Measurements from ENCODE around the gene DAB2. TPM values are rescaled to one million over a fixed set of nuclear protein-coding genes. Genes with fewer than 3 reads are reported as not detected.

The DAB2 gene
- polyA plus RNA-seq, 1 donor from 2014 or later = 0.63 TPM

- TF ChIP-seq MXI1 (conservative IDR thresholded peaks at IDR 0.05; ENCODE audit: poor library complexity, severe bottlenecking) (no peak), RAD21 (conservative IDR thresholded peaks at IDR 0.05) (no peak)
Observed at GRCh38 chr5:39371367-39371635, 53.5 kb downstream of the DAB2 start (continued).

DNA sequence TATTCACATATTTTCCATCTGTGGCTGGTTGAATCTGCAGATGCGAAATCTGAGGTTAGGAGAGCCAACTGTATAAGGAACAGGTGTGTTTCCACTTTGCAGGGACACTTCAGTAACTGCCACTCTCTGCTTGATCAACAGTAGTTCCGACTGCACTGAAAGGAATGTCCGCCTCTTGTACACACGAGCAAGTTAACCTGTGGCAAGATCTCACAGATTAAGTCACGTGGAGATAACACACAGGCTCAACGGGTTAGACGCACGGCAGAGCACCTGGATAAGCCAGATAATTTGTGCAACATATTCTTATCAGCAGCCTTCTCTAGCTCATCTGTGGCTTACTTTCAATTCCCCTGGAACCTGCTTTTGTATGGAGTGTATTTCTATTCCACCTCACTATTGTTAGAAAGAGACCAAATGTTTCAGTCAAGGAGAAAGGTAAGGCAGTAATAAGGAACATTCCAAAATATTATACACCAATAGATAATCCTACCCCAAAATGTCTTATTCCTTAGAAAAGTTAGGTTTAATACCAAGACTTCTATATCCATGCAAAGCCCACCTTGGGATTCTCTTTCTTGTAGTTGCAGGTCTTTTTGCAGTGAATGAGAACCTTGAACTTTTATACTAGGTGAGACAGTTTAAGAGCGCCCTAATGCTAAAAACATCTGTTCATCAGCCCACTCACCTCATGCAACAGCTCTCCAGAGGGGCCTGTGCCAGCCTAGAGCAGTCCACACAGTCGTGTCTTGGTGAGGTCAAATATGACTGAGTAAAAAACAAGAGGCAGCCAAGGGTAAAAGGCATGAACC is 54.0 kb downstream of the DAB2 start:
- Histone ChIP-seq H3K27ac (ENCODE audit: low read length) (no peak overlapping the region), H3K9me2 (ENCODE audit: insufficient read depth, low read length) (no peaks in the 10 kb centered on the region), H3K4me2 (ENCODE audit: low read length) (no peak overlapping the region), H3K9ac (ENCODE audit: low read length) (no peak overlapping the region), H3K79me2 (replicated peaks; ENCODE audit: insufficient read depth, low read length) (no peaks in the 10 kb centered on the region), H3F3A (ENCODE audit: insufficient read depth, low read length, poor library complexity, severe bottlenecking) (no peaks in the 10 kb centered on the region), H3K27me3 (ENCODE audit: insufficient read depth, low read depth, low read length) (no peaks in the 10 kb centered on the region), H3K9me3 (ENCODE audit: low read length) (no peaks in the 10 kb centered on the region), H3K4me3 (ENCODE audit: low read length) (no peak overlapping the region), H4K20me1 (ENCODE audit: insufficient read depth) (no peaks in the 10 kb centered on the region), H2AFZ (ENCODE audit: low read depth, low read length) (no peak overlapping the region), H3K36me3 (ENCODE audit: insufficient read depth, low read length) (no peaks in the 10 kb centered on the region)
- TF ChIP-seq RAD21 (conservative IDR thresholded peaks at IDR 0.05) (no peak), MXI1 (conservative IDR thresholded peaks at IDR 0.05; ENCODE audit: poor library complexity, severe bottlenecking) (no peak), REST (IDR thresholded peaks at IDR 0.05; ENCODE audit: borderline replicate concordance) (no peak), EP300 (conservative IDR thresholded peaks at IDR 0.05; ENCODE audit: poor library complexity, severe bottlenecking) (no peak), EZH2 (IDR thresholded peaks at IDR 0.05; ENCODE audit: borderline replicate concordance, insufficient read depth, low read length, poor library complexity, severe bottlenecking) (no peak), TAF1 (IDR thresholded peaks at IDR 0.05; ENCODE audit: low read depth) (no peak)

DNA sequence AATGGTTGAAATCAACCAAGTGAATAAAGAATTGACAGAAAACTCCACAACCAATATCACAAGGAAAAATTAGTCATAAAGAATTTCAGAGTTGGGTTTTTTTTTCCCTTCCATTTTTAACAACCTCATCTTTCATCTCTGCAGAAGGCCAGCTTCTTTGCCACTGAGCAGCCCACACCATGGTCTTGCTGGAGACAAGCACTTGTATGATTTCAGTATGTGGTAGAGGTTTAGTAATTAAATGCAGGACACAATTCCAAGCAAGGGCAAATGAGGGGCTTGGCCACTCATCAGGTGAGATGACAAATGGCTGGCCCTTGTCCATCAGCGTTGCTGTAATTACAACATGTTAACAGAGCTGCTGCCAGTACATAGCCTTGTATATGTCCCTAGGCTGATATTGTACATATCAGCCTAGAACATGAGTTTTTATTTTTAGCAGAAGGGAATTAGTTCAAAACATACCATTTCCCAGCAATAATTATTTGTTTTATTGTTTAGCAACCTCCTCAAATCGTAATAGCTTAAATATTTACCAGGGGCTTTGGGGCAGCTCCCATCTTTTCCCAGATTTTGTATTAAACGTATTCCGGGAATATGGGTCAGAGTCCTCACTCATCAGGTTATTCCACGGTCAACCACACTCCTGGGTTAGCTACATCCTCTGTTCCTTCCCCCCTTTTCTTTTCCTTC is 55.5 kb downstream of the DAB2 start:
- H3F3A ChIP-seq (ENCODE audit: insufficient read depth, low read length, poor library complexity, severe bottlenecking) = no peaks in the 10 kb centered on the region
- H3K36me3 ChIP-seq (ENCODE audit: insufficient read depth, low read length) = no peaks in the 10 kb centered on the region
- no peaks in the 10 kb centered on the region for H3K9me2 ChIP-seq (ENCODE audit: insufficient read depth, low read length)
- no peak overlapping the region for H3K27ac ChIP-seq (ENCODE audit: low read length)
- no peak overlapping the region for H3K4me2 ChIP-seq (ENCODE audit: low read length)
- H3K9me3 ChIP-seq (ENCODE audit: low read length) = no peaks in the 10 kb centered on the region
- no peak overlapping the region for H3K9ac ChIP-seq (ENCODE audit: low read length)
- no peak overlapping the region for H3K4me3 ChIP-seq (ENCODE audit: low read length)
- no peaks in the 10 kb centered on the region for H3K27me3 ChIP-seq (ENCODE audit: insufficient read depth, low read depth, low read length)
- H4K20me1 ChIP-seq (ENCODE audit: insufficient read depth) = no peaks in the 10 kb centered on the region
- TF ChIP-seq SMC3 (conservative IDR thresholded peaks at IDR 0.05; ENCODE audit: poor library complexity) (no peak), RAD21 (conservative IDR thresholded peaks at IDR 0.05) (no peak), EP300 (conservative IDR thresholded peaks at IDR 0.05; ENCODE audit: poor library complexity, severe bottlenecking) (no peak), POLR2AphosphoS5 (IDR thresholded peaks at IDR 0.05) (no peak), REST (IDR thresholded peaks at IDR 0.05; ENCODE audit: borderline replicate concordance) (no peak), EZH2 (IDR thresholded peaks at IDR 0.05; ENCODE audit: borderline replicate concordance, insufficient read depth, low read length, poor library complexity, severe bottlenecking) (no peak), CTCF (IDR thresholded peaks at IDR 0.05; ENCODE audit: poor library complexity, severe bottlenecking) (no peak), MXI1 (conservative IDR thresholded peaks at IDR 0.05; ENCODE audit: poor library complexity, severe bottlenecking) (no peak), TAF1 (IDR thresholded peaks at IDR 0.05; ENCODE audit: low read depth) (no peak)
- no peaks in the 10 kb centered on the region for H3K79me2 ChIP-seq (replicated peaks; ENCODE audit: insufficient read depth, low read length)
- no peak overlapping the region for H2AFZ ChIP-seq (ENCODE audit: low read depth, low read length)
